ENCODE data around the gene OSGEP. TPM values are rescaled to one million over a fixed set of nuclear protein-coding genes. Genes with fewer than 3 reads are reported as not detected.

The OSGEP gene
- total and polyA plus RNA-seq, 2 donors (not counting 1 experiment from before 2014, with no cell fraction given): 18.1 to 34.0 TPM

DNA sequence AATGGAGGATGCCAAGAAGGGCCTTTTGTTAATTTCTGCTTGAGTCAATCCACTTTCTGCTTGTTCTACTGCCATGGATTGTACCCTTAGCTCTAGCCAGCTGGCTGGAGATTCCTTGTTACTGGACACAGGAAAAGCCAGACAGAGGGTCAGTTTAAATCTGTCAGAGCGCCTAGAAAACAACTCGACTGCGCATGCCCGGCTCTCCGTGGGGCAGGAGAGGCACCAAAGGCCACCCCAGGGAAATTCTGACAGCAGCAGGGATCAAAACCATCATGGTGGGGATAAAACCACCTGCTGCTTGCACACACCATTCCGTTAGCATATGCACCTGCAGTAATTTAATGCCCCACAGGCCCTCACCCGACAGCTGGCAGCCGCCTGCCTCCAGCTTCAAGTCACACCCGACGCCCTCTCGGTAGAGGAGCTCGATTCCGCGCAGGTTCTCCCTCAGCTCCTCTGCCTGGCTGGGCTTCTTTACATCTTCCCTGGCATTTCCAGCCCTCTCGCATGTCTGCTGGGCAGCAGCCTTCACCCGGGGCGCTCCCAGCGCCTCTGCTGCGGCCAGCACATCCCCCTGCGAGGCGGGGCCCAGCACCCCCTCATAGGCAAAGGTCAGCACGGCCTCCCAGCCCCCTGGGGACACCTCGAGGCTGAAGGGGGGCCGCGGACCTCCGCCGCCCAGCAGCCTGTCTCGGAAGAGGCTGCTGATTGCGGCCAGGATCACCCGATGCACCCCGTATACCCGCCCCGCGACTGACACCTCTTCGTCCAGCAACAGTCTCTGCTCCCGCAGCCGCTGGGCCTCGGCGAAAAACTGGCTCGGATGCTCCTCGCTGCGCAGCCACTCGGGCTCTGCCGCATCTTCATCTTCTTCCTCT, 19.7 kb downstream of the OSGEP start:
- no peak overlapping the region for H3K9ac ChIP-seq (ENCODE audit: insufficient read depth, low read length)
- no peak overlapping the region for H3K27ac ChIP-seq (ENCODE audit: insufficient read depth, low read length)
- no peaks in the 10 kb centered on the region for H3K27me3 ChIP-seq (ENCODE audit: control insufficient read depth, insufficient read depth, low read length)
- H2AFZ ChIP-seq (ENCODE audit: low read length): peak overlapping the region; percentile 75
- peak in 1 of 2 donors; percentile 6 for DNase-seq (ENCODE audit: low read depth in 2 of 2)
- no peaks in the 10 kb centered on the region for H4K20me1 ChIP-seq (ENCODE audit: control insufficient read depth, extremely low read depth, insufficient read depth, low read length)
- peaks cover 3% of the 10 kb centered on the region for H3K4me1 ChIP-seq (ENCODE audit: control insufficient read depth, extremely low read depth, insufficient read depth, low read length)
- H3K36me3 ChIP-seq (ENCODE audit: control insufficient read depth, insufficient read depth, low read length): no peaks in the 10 kb centered on the region
- H3K79me2 ChIP-seq (ENCODE audit: control insufficient read depth, insufficient read depth, low read length): no peaks in the 10 kb centered on the region
- peak overlapping the region in 2 of 4 experiments; percentile 8 to 22 for H3K4me3 ChIP-seq (replicated peaks in 1 of 4; ENCODE audit: control extremely low read depth in 1 of 4, insufficient read depth in 1 of 4, low read depth in 3 of 4, low read length in 4 of 4)
- H3K4me2 ChIP-seq (ENCODE audit: extremely low read depth, insufficient read depth, low read length): peak overlapping the region; percentile 42
- no peak for TF ChIP-seq EZH2 (IDR thresholded peaks at IDR 0.05; ENCODE audit: low read length, missing control alignments)
- TF ChIP-seq, protein P1, sequence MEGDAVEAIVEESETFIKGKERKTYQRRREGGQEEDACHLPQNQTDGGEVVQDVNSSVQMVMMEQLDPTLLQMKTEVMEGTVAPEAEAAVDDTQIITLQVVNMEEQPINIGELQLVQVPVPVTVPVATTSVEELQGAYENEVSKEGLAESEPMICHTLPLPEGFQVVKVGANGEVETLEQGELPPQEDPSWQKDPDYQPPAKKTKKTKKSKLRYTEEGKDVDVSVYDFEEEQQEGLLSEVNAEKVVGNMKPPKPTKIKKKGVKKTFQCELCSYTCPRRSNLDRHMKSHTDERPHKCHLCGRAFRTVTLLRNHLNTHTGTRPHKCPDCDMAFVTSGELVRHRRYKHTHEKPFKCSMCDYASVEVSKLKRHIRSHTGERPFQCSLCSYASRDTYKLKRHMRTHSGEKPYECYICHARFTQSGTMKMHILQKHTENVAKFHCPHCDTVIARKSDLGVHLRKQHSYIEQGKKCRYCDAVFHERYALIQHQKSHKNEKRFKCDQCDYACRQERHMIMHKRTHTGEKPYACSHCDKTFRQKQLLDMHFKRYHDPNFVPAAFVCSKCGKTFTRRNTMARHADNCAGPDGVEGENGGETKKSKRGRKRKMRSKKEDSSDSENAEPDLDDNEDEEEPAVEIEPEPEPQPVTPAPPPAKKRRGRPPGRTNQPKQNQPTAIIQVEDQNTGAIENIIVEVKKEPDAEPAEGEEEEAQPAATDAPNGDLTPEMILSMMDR (conservative IDR thresholded peaks at IDR 0.05 in 1 of 2, IDR thresholded peaks at IDR 0.05 in 1 of 2; ENCODE audit: low read depth in 1 of 2, low read length in 2 of 2): no peak
- H3K9me3 ChIP-seq (ENCODE audit: control insufficient read depth, insufficient read depth, low read depth, low read length): no peaks in the 10 kb centered on the region

DNA sequence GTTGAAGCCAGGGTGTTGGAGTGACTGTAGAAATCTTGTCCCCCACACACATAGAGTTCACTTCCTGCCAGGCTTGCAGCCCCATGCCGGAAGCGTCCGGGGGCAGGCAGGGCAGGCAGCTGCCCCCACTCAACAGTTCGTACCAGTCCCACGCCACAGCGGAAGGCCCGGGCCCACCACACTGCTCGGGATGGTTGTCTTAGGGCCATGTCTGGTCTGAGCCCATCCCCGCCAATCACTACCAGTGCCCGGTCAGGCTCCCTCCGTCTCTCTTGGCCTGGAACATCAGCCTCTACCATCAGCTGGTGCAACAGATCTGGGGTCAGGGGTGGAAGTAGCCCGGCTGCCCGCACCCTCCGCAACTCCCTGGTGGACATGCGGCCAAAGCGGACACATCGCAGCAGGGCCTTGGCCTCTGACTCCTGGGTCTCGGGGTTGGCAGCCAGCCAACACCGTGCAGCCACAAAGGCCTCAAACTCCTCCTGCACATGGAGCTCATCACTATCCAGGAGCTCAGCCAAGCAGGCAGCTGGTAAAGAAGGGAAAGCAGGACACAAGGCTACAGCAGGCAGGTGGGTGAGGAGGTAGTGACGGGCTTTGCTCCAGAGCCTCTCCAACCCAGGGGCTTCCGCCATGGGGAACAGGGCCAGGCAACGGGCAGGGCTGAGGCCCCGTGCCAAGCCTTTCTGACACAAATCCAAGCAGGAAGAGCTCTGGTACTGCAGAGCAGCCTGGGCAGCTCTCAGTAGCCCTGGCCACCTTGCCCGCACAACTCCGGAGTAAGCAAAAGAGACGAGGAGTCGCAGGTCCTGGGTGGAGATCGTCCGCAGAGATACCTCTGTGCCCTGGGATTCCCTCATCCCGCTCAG, 24.6 kb downstream of the OSGEP start:
- H3K9ac ChIP-seq (ENCODE audit: insufficient read depth, low read length): no peak overlapping the region
- peaks cover 3% of the 10 kb centered on the region for H3K4me1 ChIP-seq (ENCODE audit: control insufficient read depth, extremely low read depth, insufficient read depth, low read length)
- no peaks in the 10 kb centered on the region for H3K9me3 ChIP-seq (ENCODE audit: control insufficient read depth, insufficient read depth, low read depth, low read length)
- TF ChIP-seq, protein P1 (conservative IDR thresholded peaks at IDR 0.05 in 1 of 2, IDR thresholded peaks at IDR 0.05 in 1 of 2; ENCODE audit: low read depth in 1 of 2, low read length in 2 of 2): no peak
- no peak for TF ChIP-seq EZH2 (IDR thresholded peaks at IDR 0.05; ENCODE audit: low read length, missing control alignments)
- no peak overlapping the region for H3K4me3 ChIP-seq (replicated peaks in 1 of 4; ENCODE audit: control extremely low read depth in 1 of 4, insufficient read depth in 1 of 4, low read depth in 3 of 4, low read length in 4 of 4)
- H2AFZ ChIP-seq (ENCODE audit: low read length): no peak overlapping the region
- no peaks in the 10 kb centered on the region for H3K79me2 ChIP-seq (ENCODE audit: control insufficient read depth, insufficient read depth, low read length)
- no peaks in the 10 kb centered on the region for H3K27me3 ChIP-seq (ENCODE audit: control insufficient read depth, insufficient read depth, low read length)
- no peak for DNase-seq (ENCODE audit: low read depth in 2 of 2)
- no peak overlapping the region for H3K4me2 ChIP-seq (ENCODE audit: extremely low read depth, insufficient read depth, low read length)
- no peaks in the 10 kb centered on the region for H3K36me3 ChIP-seq (ENCODE audit: control insufficient read depth, insufficient read depth, low read length)
- H3K27ac ChIP-seq (ENCODE audit: insufficient read depth, low read length): no peak overlapping the region
- no peaks in the 10 kb centered on the region for H4K20me1 ChIP-seq (ENCODE audit: control insufficient read depth, extremely low read depth, insufficient read depth, low read length)

DNA sequence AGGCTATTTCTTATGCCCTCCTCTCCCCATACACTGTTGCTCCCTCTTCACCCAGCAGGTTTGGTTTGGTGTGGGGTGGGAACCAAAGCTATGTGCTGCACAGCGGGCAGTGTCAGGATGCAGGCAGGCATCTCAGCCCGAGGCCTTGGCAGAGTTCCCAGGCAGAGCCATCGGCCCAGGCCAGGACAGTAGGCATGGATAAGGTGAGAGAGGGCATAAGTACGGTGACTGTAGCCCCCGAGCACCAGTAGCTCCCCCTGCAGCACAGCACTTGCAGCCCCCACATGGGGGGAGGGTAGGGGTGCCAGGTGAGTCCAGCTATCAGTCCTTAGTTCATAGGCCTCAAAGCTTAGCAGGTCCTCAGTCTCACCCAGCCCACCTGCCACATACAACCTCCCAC, 25.8 kb downstream of the OSGEP start:
- no peaks in the 10 kb centered on the region for H3K36me3 ChIP-seq (ENCODE audit: control insufficient read depth, insufficient read depth, low read length)
- no peak overlapping the region for H3K4me3 ChIP-seq (replicated peaks in 1 of 4; ENCODE audit: control extremely low read depth in 1 of 4, insufficient read depth in 1 of 4, low read depth in 3 of 4, low read length in 4 of 4)
- H3K4me1 ChIP-seq (ENCODE audit: control insufficient read depth, extremely low read depth, insufficient read depth, low read length): no peaks in the 10 kb centered on the region
- no peak overlapping the region for H3K9ac ChIP-seq (ENCODE audit: insufficient read depth, low read length)
- no peaks in the 10 kb centered on the region for H3K9me3 ChIP-seq (ENCODE audit: control insufficient read depth, insufficient read depth, low read depth, low read length)
- no peak overlapping the region for H3K4me2 ChIP-seq (ENCODE audit: extremely low read depth, insufficient read depth, low read length)
- H3K27ac ChIP-seq (ENCODE audit: insufficient read depth, low read length): no peak overlapping the region
- H4K20me1 ChIP-seq (ENCODE audit: control insufficient read depth, extremely low read depth, insufficient read depth, low read length): no peaks in the 10 kb centered on the region
- TF ChIP-seq EZH2 (IDR thresholded peaks at IDR 0.05; ENCODE audit: low read length, missing control alignments): no peak
- TF ChIP-seq, protein P1 (conservative IDR thresholded peaks at IDR 0.05 in 1 of 2, IDR thresholded peaks at IDR 0.05 in 1 of 2; ENCODE audit: low read depth in 1 of 2, low read length in 2 of 2): no peak
- no peak for DNase-seq (ENCODE audit: low read depth in 2 of 2)
- no peaks in the 10 kb centered on the region for H3K27me3 ChIP-seq (ENCODE audit: control insufficient read depth, insufficient read depth, low read length)
- H3K79me2 ChIP-seq (ENCODE audit: control insufficient read depth, insufficient read depth, low read length): no peaks in the 10 kb centered on the region
- no peak overlapping the region for H2AFZ ChIP-seq (ENCODE audit: low read length)
